HG03103 (cell line): ENCODE results near the gene KBTBD7.

Experiments used
- ATAC-seq: cut with Tn5 transposase; IDR thresholded peaks from one replicate; pipeline ENCODE4 v1.9.1; 2021; ENCODE audit warnings: low read depth; ENCODE audit not compliant: unreplicated experiment

Gene KBTBD7

DNA sequence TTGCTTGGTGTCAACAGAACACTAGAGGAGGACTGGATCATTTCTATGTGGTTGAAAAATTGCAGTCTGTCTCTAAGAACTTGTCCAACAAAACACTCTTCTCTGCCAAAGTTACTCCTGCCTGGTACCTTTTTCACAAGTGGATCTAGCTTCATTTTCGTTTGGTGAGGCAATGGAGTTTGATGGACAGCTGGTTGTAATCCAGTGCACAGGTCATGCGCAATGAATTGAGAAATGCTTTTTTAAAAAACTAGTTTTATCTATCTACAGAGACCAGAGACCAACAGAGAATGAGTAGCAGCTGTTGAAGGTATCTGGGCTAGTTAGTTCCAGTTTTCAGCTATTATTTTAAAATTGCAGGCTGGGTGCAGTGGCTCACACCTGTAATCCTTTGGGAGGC is 49.8 kb downstream of the KBTBD7 start:
- no peak for ATAC-seq
